ENCODE data around the gene STRBP. TPM values are rescaled to one million over a fixed set of nuclear protein-coding genes. Genes with fewer than 3 reads are reported as not detected.

The STRBP gene
- total and polyA plus RNA-seq, 9 of the 15 experiments (the other 6 are each of a cell fraction or from before 2014, with no cell fraction given): 27.7 to 84.0 (median 70.2) TPM

DNA sequence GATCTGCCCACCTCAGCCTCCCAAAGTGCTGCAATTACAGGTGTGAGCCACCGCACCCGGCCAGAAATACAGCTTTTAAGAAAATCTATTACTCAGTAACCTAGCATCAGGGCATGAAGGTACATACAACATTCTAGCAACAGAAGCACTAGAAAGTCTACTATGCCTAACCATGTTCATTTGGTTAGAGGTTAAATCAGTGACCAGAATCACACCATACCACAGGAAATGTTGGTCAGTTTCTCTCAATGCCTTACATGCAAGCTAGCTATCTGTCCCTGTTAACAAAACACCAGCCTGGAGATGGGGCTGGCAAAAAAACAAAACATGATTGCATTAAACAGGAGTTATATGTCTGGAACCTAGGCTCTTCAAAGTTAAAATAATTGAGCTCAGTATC, 104.1 kb downstream of the STRBP start (continued):
- TF ChIP-seq GATAD2B (IDR thresholded peaks at IDR 0.05; ENCODE audit: borderline replicate concordance) (no peak), ZNF408 (CRISPR knock-in tag; IDR thresholded peaks at IDR 0.05; ENCODE audit: low read depth) (no peak), NCOA6 (IDR thresholded peaks at IDR 0.05) (no peak)
- TF ChIP-seq, protein P1, sequence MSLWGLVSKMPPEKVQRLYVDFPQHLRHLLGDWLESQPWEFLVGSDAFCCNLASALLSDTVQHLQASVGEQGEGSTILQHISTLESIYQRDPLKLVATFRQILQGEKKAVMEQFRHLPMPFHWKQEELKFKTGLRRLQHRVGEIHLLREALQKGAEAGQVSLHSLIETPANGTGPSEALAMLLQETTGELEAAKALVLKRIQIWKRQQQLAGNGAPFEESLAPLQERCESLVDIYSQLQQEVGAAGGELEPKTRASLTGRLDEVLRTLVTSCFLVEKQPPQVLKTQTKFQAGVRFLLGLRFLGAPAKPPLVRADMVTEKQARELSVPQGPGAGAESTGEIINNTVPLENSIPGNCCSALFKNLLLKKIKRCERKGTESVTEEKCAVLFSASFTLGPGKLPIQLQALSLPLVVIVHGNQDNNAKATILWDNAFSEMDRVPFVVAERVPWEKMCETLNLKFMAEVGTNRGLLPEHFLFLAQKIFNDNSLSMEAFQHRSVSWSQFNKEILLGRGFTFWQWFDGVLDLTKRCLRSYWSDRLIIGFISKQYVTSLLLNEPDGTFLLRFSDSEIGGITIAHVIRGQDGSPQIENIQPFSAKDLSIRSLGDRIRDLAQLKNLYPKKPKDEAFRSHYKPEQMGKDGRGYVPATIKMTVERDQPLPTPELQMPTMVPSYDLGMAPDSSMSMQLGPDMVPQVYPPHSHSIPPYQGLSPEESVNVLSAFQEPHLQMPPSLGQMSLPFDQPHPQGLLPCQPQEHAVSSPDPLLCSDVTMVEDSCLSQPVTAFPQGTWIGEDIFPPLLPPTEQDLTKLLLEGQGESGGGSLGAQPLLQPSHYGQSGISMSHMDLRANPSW (CRISPR knock-in tag; IDR thresholded peaks at IDR 0.05): no peak
- TF ChIP-seq, protein P2, sequence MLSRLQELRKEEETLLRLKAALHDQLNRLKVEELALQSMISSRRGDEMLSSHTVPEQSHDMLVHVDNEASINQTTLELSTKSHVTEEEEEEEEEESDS (CRISPR knock-in tag; IDR thresholded peaks at IDR 0.05): no peak
- TF ChIP-seq, protein P3, sequence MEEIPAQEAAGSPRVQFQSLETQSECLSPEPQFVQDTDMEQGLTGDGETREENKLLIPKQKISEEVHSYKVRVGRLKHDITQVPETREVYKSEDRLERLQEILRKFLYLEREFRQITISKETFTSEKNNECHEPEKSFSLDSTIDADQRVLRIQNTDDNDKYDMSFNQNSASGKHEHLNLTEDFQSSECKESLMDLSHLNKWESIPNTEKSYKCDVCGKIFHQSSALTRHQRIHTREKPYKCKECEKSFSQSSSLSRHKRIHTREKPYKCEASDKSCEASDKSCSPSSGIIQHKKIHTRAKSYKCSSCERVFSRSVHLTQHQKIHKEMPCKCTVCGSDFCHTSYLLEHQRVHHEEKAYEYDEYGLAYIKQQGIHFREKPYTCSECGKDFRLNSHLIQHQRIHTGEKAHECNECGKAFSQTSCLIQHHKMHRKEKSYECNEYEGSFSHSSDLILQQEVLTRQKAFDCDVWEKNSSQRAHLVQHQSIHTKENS (CRISPR knock-in tag; IDR thresholded peaks at IDR 0.05): no peak
- TF ChIP-seq, protein P4, sequence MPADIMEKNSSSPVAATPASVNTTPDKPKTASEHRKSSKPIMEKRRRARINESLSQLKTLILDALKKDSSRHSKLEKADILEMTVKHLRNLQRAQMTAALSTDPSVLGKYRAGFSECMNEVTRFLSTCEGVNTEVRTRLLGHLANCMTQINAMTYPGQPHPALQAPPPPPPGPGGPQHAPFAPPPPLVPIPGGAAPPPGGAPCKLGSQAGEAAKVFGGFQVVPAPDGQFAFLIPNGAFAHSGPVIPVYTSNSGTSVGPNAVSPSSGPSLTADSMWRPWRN (IDR thresholded peaks at IDR 0.05; ENCODE audit: low read depth): no peak
- TF ChIP-seq, protein P5, sequence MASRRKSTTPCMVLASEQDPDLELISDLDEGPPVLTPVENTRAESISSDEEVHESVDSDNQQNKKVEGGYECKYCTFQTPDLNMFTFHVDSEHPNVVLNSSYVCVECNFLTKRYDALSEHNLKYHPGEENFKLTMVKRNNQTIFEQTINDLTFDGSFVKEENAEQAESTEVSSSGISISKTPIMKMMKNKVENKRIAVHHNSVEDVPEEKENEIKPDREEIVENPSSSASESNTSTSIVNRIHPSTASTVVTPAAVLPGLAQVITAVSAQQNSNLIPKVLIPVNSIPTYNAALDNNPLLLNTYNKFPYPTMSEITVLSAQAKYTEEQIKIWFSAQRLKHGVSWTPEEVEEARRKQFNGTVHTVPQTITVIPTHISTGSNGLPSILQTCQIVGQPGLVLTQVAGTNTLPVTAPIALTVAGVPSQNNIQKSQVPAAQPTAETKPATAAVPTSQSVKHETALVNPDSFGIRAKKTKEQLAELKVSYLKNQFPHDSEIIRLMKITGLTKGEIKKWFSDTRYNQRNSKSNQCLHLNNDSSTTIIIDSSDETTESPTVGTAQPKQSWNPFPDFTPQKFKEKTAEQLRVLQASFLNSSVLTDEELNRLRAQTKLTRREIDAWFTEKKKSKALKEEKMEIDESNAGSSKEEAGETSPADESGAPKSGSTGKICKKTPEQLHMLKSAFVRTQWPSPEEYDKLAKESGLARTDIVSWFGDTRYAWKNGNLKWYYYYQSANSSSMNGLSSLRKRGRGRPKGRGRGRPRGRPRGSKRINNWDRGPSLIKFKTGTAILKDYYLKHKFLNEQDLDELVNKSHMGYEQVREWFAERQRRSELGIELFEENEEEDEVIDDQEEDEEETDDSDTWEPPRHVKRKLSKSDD (conservative IDR thresholded peaks at IDR 0.05; ENCODE audit: low read length): no peak
- TF ChIP-seq, protein P6, sequence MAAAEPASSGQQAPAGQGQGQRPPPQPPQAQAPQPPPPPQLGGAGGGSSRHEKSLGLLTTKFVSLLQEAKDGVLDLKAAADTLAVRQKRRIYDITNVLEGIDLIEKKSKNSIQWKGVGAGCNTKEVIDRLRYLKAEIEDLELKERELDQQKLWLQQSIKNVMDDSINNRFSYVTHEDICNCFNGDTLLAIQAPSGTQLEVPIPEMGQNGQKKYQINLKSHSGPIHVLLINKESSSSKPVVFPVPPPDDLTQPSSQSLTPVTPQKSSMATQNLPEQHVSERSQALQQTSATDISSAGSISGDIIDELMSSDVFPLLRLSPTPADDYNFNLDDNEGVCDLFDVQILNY (CRISPR knock-in tag; IDR thresholded peaks at IDR 0.05): no peak

Measured in K562 (cell line).